Activated naive CD8-positive, alpha-beta T cell treated with anti-CD3 and anti-CD28 coated beads, Interleukin-2, amount 50 U/mL, for 24 hours (primary cell): ENCODE measurements around the gene POLD4.
"Not testable (repeated sequence)": the region's sequence is repeated elsewhere in the genome, so short reads cannot be mapped to it uniquely, and the experiment has no call there.

Experiments
- ATAC-seq: fragments of 150-1000 bp; cut with Tn5 transposase; one replicate; pipeline ENCODE4 v1.10.0; 2021
- DNase-seq: peaks from one replicate; pipeline ENCODE4 v3.0.0; 2021
- H3K27ac Mint-ChIP-seq: one replicate; pipeline ENCODE4 v1.8.0; 2021; ENCODE audit warnings: mild to moderate bottlenecking, mixed read lengths
- H3K27me3 Mint-ChIP-seq: one replicate; pipeline ENCODE4 v1.8.0; 2021; ENCODE audit warnings: mixed read lengths
- H3K36me3 Mint-ChIP-seq: one replicate; pipeline ENCODE4 v1.8.0; 2021; ENCODE audit warnings: low read depth, mixed read lengths
- H3K4me1 Mint-ChIP-seq: one replicate; pipeline ENCODE4 v1.8.0; 2021; ENCODE audit warnings: mixed read lengths
- H3K4me3 Mint-ChIP-seq: one replicate; pipeline ENCODE4 v1.8.0; 2021; ENCODE audit warnings: mild to moderate bottlenecking, moderate library complexity, mixed read lengths
- H3K9me3 Mint-ChIP-seq: one replicate; pipeline ENCODE4 v1.8.0; 2021; ENCODE audit warnings: mixed read lengths

The POLD4 gene

DNA sequence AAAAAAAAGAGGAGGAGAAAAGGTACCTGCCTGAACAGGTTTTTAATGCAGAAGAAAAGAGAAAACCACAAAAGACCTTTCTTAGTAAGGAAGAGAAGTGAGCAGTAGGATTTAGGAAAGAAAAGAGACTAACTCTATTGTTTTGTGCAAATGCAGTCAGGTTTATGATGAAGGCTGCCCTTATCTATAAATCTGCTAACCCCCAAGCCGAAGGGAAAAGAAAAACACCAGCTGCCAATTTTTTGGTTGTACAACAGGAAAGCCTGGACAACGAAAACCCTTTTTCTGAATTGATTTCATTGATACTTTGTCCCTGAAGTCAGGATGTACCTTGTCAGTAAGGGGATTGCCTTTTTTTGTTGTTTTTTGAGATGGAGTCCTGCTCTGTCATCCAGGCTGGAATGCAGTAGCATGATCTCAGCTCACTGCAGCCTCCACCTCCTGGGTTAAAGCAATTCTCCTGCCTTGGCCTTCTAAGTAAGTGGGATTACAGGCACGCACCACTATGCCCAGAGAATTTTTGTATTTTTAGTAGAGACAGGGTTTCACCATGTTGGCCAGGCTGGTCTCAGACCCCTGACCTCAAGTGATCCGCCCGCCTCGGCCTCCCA lies 21.2 kb downstream of the POLD4 start:
- Mint-ChIP-seq H3K4me3 (no peak overlapping the region), H3K27me3 (no peaks in the 10 kb centered on the region), H3K36me3 (no peaks in the 10 kb centered on the region), H3K4me1 (no peaks in the 10 kb centered on the region), H3K9me3 (no peaks in the 10 kb centered on the region), H3K27ac (no peak overlapping the region)
- DNase-seq: no peak
- ATAC-seq: no peak

DNA sequence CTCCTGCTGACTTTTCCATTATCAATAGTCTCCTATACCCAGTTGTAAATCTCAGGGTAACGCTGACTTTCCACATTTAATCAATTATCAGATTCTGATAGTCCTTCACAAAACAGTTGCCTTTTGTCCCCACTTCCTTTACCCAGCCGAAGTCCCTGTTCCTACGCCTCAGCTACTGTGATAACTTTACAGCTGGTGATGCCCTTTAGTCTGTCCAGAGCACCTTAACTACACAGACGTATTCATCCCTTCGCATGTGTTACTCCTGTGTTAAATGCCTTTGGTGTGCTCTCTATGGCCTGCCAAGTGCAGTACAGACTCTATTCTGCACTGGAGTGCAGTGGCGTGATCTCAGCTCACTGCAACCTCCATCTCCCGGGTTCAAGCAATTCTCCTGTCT lies 29.8 kb downstream of the POLD4 start:
- Mint-ChIP-seq H3K27me3 (no peaks in the 10 kb centered on the region), H3K4me3 (no peak overlapping the region), H3K27ac (no peak overlapping the region), H3K9me3 (no peaks in the 10 kb centered on the region), H3K36me3 (no peaks in the 10 kb centered on the region), H3K4me1 (peaks cover 8% of the 10 kb centered on the region)
- ATAC-seq (no peak), DNase-seq (no peak)

DNA sequence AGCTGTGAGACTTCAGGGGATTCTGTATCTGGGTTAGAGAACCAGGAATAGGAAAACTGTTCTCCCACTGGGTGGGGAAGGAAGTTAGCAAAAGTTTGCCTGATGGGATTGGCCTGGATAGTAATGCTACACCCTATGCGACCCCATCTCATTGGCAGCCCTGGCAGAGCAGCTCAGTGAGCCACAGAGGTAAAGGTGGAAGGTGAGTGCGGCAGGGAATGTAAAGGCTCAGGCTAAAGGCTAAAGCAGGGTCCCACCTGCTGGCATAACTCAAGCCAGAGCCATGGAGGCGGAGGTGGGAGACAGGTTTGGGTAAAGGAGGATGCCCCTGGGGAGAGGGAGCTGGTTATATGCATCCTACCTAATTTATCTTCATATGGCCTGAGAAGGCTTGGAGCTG lies 31.3 kb downstream of the POLD4 start:
- DNase-seq (no peak), ATAC-seq (no peak)
- Mint-ChIP-seq H3K4me3 (no peak overlapping the region), H3K4me1 (peaks cover 17% of the 10 kb centered on the region), H3K27me3 (peaks cover 4% of the 10 kb centered on the region), H3K9me3 (no peaks in the 10 kb centered on the region), H3K36me3 (peaks cover 3% of the 10 kb centered on the region), H3K27ac (no peak overlapping the region)

DNA sequence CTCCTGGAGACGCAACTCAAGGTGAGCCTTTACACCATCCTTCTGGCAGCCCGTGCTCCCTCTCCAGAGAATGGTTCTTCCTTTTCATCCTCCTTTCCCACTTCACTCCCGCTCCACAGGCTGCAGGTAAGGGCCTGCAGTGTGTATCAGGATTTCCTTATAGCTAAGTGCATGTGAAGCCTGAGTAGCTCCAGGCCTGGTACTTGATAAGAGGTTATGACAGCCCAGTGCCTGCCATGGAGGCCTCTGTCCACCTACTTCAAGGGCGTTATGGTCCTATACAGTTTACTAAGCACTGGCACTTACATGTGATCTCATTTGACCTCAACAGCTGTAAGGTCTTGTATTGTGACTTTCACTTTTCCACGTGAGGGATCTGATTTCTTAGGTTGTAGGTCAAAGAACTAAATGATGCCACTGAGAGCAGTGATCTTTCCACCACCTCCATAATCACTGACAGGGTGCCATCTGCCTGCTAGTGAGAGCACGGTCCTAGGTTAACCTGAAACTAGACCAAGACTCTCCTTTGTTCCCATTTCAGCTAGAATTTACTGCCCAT lies 32.0 kb downstream of the POLD4 start:
- H3K9me3 Mint-ChIP-seq: no peaks in the 10 kb centered on the region
- peaks cover 4% of the 10 kb centered on the region for H3K27me3 Mint-ChIP-seq
- H3K36me3 Mint-ChIP-seq: peaks cover 3% of the 10 kb centered on the region
- no peak overlapping the region for H3K4me3 Mint-ChIP-seq
- H3K27ac Mint-ChIP-seq: no peak overlapping the region
- DNase-seq: no peak
- peaks cover 20% of the 10 kb centered on the region for H3K4me1 Mint-ChIP-seq
- ATAC-seq: no peak

DNA sequence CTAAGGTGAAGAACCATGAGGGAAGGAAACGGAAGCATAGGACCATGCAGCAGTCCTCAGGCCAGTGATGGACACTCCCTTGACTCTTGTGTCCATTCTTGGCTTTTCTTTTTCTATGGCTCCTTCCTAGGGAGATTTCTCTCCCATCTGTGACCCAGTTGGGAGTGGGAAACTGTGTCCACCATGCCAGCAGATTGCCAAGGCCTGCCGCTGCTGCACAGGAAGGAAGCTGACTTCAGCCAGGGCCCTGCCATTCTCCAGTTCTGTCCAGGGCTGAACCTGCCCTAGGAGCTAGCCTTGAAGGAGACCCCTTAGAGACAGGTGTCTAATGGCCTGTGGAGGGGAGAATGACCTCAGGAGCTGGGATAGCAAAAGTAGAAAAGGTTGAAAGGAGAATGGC lies 32.7 kb downstream of the POLD4 start:
- Mint-ChIP-seq H3K27me3 (peaks cover 4% of the 10 kb centered on the region), H3K27ac (no peak overlapping the region), H3K9me3 (no peaks in the 10 kb centered on the region), H3K36me3 (peaks cover 3% of the 10 kb centered on the region), H3K4me3 (no peak overlapping the region), H3K4me1 (peaks cover 20% of the 10 kb centered on the region)
- no peak for DNase-seq
- no peak for ATAC-seq

DNA sequence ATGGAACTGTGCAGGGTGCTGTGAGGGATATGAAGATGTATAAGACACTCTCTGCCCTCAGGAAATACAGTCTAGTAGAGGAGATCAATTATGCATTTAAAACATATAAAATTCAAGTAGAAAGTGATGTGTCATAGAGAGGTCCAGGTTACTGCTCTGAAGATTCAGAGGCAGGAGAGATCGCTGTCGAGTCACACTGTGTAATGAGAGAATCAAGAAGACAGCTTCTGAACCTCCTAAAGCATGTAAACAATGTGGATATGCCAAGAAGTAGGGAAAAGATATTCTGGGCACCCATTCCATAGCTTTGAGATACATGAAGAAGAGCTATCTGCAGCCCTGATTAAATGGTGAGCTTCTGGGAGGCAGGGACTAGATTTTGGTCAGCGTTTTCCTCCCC lies 33.3 kb downstream of the POLD4 start:
- H3K4me1 Mint-ChIP-seq: peaks cover 20% of the 10 kb centered on the region
- no peak overlapping the region for H3K27ac Mint-ChIP-seq
- DNase-seq (no peak), ATAC-seq (no peak)
- peaks cover 3% of the 10 kb centered on the region for H3K36me3 Mint-ChIP-seq
- H3K9me3 Mint-ChIP-seq: no peaks in the 10 kb centered on the region
- H3K4me3 Mint-ChIP-seq: no peak overlapping the region
- H3K27me3 Mint-ChIP-seq: peaks cover 4% of the 10 kb centered on the region

DNA sequence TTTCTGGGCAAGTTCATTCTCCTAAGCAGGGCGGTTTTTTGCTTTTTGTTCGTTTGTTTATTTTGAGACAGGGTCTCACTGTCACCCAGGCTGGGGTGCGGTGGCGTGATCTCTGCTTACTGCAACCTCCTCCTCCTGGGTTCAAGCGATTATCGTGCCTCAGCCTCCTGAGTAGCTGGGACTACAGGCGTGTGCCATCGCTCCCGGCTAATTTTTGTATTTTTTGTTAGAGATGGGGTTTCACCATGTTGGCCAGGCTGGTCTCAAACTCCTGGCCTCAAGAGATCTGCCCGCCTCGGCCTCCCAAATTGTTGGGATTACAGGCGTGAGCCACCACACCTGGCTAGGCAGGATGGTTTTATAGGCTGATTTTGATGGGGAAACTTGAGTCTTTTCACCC lies 34.5 kb downstream of the POLD4 start:
- H3K4me1 Mint-ChIP-seq: peaks cover 20% of the 10 kb centered on the region
- peak overlapping the region; percentile 94 for H3K4me3 Mint-ChIP-seq
- H3K27me3 Mint-ChIP-seq, H3K9me3 Mint-ChIP-seq, H3K27ac Mint-ChIP-seq, H3K36me3 Mint-ChIP-seq, ATAC-seq, DNase-seq: not testable (repeated sequence)

DNA sequence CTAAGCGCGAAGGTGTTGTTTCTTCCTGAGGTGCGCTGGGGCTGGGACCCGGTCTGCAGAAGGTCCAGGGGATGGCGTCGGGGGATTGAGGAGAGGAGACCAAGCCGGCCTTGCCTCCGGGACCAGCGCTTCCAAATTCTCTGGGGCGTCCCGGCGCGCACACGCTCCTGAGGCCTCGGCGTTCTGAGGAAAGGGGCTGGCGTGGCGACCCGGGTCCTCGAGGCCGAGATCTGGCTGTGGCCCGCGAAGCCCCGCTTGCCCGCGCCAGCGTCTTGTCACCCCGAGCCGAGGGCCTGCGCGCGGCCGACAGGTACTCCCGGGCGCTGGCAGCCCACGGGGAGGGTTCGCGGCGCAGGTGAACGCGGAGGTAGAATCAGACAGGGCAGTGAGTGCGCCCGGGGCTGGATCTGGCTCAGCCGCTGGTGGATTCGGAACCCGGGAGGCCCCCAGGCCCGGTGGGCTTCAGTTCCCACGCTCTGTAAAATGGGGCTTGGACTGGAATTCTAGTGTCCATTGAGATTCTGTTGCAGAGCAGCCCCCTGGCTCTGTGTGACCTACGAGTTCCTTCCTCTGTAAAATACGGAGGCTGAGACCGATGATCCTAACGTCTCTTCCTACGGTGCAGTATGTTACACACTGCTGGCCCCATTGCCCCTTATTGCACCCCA lies 35.3 kb downstream of the POLD4 start:
- H3K27me3 Mint-ChIP-seq: peaks cover 4% of the 10 kb centered on the region
- DNase-seq (no peak), ATAC-seq (peak; percentile 5)
- peak overlapping the region; percentile 98 for H3K27ac Mint-ChIP-seq
- peaks cover 3% of the 10 kb centered on the region for H3K36me3 Mint-ChIP-seq
- H3K4me3 Mint-ChIP-seq: peak overlapping the region; percentile 94
- no peaks in the 10 kb centered on the region for H3K9me3 Mint-ChIP-seq
- peaks cover 27% of the 10 kb centered on the region for H3K4me1 Mint-ChIP-seq

DNA sequence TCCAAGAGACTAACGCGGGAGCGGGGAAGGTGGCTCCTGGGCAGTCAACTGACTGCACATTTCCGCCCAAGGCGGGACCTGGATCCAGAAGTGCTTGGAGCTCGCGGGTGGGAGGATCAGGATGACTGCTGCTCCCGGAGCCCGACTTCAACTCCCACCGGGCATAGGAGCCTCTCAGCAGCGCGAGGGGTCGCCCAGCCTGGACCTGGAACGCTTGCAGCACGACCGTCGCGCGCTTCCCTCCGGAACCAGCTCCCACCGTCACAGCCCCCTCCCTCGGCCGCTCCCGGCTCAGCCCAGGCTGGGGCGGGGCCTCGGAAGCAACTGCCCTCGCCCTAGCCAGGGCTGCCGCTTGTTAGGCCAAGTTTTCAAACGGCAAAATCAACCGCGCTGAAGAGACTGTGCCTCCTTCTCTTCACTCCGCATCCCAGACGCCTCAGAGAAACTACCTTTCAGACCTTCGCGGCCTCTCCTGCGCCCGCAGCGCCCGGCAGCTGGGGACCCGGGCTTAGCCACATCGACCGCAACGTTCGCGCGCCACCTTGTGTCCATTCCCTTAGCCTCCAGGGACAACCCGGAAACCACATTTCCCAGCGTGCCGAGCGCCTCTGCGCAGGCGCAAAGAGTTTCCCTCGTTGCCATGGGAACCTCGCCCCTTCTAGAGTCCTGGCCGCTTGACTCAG lies 36.0 kb downstream of the POLD4 start:
- peaks cover 33% of the 10 kb centered on the region for H3K4me1 Mint-ChIP-seq
- no peaks in the 10 kb centered on the region for H3K9me3 Mint-ChIP-seq
- H3K27me3 Mint-ChIP-seq: peaks cover 4% of the 10 kb centered on the region
- peak; percentile 84 for ATAC-seq
- H3K36me3 Mint-ChIP-seq: peaks cover 3% of the 10 kb centered on the region
- H3K4me3 Mint-ChIP-seq: peak overlapping the region; percentile 94
- peak overlapping the region; percentile 98 for H3K27ac Mint-ChIP-seq
- peak; percentile 99 for DNase-seq

DNA sequence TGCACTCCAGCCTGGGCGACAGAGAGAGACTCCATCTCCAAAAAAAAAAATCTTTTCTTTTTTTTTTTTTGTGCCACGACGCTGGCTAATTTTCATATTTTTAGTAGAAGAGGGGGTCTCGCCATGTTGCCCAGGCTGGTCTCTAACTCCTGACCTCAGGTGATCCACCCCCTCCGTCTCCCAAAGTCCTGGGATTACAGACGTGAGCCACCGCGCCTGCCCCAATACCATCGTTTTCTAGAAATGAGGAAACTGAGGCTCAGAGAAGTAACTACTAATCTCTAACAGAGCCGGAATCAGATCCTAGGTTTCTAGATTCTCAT lies 36.5 kb downstream of the POLD4 start:
- H3K36me3 Mint-ChIP-seq: peaks cover 3% of the 10 kb centered on the region
- peak overlapping the region; percentile 98 for H3K27ac Mint-ChIP-seq
- H3K27me3 Mint-ChIP-seq: peaks cover 4% of the 10 kb centered on the region
- ATAC-seq (no peak), DNase-seq (no peak)
- no peaks in the 10 kb centered on the region for H3K9me3 Mint-ChIP-seq
- H3K4me3 Mint-ChIP-seq: peak overlapping the region; percentile 94
- peaks cover 38% of the 10 kb centered on the region for H3K4me1 Mint-ChIP-seq

DNA sequence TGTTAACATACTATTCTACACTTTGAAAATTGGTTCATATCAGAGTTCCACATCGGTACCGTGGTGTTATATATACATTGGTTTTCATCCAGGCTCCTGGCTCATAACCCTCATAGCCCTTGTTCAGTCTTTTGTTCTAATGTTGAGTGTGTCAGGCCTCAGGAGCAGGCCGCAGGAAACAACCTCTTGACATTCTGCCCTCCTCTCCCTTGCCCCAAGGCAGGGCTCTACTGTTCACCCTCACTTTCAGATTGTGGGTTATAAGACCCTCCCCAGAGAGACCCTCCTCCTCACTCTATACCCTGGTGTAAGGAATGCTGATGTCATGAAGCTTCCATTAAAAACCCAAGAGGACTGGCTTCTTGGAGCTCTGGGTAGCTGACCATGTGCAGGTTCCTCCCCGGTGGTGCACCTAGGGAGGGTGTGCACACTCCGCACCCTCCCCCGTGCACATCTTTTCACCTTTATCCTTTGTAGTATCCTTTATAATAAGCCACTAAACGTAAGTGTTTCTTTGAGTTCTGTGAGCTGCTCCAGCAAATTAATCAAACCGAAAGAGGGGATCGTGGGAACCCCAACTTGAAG lies 37.9 kb downstream of the POLD4 start:
- no peak overlapping the region for H3K27ac Mint-ChIP-seq

DNA sequence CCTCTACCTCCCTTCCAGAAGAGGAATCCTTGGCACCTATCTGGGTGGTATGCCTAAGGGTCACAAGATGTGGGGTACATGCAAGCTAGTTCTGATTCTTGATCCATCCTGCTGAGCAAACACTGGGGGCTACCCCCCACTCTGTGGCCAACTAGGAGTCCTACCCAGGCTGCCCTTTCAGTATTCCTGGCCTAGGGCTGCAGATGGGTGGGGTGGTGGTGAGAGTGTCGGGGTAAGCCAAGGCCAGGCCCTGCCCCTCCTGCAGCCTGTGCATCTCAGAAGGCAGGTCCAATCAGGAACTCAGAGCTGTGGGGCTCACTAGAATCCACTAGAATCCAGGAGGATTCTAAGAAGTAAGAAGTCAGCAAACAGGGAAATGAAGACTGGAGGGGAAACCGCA lies 39.1 kb downstream of the POLD4 start:
- Mint-ChIP-seq H3K4me3 (no peak overlapping the region), H3K27ac (no peak overlapping the region), H3K4me1 (peaks cover 41% of the 10 kb centered on the region), H3K27me3 (peaks cover 4% of the 10 kb centered on the region), H3K9me3 (no peaks in the 10 kb centered on the region), H3K36me3 (peaks cover 3% of the 10 kb centered on the region)
- DNase-seq (no peak), ATAC-seq (no peak)

More for the DNA sequence above, 37.9 kb downstream of the POLD4 start:
- ATAC-seq (no peak), DNase-seq (no peak)
- H3K4me3 Mint-ChIP-seq: no peak overlapping the region
- H3K9me3 Mint-ChIP-seq: no peaks in the 10 kb centered on the region
- H3K4me1 Mint-ChIP-seq: peaks cover 43% of the 10 kb centered on the region
- H3K27me3 Mint-ChIP-seq: peaks cover 4% of the 10 kb centered on the region
- peaks cover 3% of the 10 kb centered on the region for H3K36me3 Mint-ChIP-seq

DNA sequence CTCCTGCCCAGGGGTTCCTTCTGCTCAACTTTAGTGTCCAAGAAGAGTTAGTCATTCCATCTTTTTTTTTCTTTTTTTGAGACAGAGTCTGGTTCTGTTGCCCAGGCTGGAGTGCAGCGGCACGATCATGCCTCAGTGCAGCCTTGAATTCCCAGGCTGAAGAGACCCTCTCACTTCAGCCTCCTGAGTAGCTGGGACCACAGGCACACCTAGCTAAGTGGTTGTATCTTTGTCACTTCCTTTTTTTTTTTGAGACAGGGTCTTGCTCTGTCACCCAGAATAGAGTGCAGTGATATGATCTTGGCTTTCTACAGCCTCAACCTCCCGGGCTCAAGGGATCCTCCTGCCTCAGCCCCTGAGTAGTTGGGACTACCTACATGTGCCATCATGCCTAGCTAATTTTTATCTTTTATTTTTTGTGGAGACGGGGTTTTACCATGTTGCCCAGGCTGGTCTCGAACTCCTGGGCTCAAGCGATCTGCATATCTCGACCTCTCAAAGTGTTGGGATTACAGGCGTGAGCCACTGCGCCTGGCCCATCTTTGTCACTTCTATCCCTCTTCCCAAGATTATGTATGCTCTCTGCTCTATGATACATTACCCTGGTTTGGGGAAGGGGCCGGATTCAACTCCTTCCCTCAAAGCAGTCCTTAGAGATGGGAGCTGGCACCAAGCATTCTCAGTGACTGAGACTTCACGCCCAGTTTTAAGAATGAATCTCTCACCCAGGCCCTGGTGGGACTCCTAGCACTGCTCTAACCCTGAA lies 40.0 kb downstream of the POLD4 start:
- H3K9me3 Mint-ChIP-seq: no peaks in the 10 kb centered on the region
- H3K27me3 Mint-ChIP-seq: peaks cover 4% of the 10 kb centered on the region
- H3K36me3 Mint-ChIP-seq: peaks cover 3% of the 10 kb centered on the region
- ATAC-seq: no peak
- peak overlapping the region; percentile 67 for H3K27ac Mint-ChIP-seq
- no peak overlapping the region for H3K4me3 Mint-ChIP-seq
- no peak for DNase-seq
- peaks cover 33% of the 10 kb centered on the region for H3K4me1 Mint-ChIP-seq
